ENCODE data around the gene PI16. TPM values are rescaled to one million over a fixed set of nuclear protein-coding genes. Genes with fewer than 3 reads are reported as not detected.

The PI16 gene
- total and polyA plus RNA-seq, 4 donors: 0.12 to 0.25 (median 0.24) TPM; not detected in 1

DNA sequence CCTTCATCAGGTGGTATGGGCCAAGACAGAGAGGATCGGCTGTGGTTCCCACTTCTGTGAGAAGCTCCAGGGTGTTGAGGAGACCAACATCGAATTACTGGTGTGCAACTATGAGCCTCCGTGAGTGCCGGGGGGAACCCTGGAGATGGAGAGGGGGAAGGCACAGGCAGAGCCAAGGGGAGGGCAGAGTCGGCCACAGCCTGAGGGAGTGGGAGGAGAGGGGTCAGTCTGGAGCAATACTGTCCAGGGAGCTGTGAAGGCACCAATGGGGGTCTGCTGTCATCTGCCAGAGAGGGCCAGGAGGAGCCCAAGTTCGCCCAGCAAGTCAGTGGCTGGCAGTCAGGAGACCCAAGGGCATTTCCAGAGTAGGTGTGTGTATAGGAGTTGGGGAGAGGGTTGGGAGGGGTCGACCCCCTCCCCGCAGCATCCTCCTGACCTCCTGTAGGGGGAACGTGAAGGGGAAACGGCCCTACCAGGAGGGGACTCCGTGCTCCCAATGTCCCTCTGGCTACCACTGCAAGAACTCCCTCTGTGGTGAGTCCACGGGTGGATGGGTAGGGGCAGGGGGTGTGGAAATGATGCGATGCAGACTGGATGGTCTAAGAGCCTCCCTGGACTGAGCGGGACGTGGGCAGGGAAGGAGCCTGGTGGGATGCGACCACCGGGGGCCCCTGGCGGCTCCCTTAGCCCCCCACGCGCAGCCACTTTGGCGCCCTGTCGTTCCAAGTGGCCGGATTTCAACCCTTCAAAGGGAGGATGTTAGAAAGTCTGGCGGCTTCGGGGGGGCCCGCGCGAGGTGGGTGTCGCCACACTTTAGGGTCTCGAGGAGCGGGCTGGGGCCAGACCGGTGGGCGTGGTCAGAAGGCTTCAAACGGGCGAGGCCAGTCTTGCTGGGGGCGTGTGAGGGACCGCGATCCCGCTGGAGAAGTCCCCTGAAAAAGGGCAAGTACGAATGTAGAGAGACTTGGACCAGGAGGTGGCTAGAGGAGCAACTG lies 7.2 kb downstream of the PI16 start:
- Histone ChIP-seq H3K27ac (ENCODE audit: low read depth in 1 of 2, low read length in 2 of 2) (no peak overlapping the region), H3K27me3 (ENCODE audit: control insufficient read depth in 4 of 4, insufficient read depth in 4 of 4, low read length in 3 of 4) (no peaks in the 10 kb centered on the region), H3K9me3 (ENCODE audit: control insufficient read depth in 4 of 4, low read length in 3 of 4) (no peaks in the 10 kb centered on the region), H3K36me3 (ENCODE audit: control insufficient read depth in 4 of 4, insufficient read depth in 3 of 4, low read depth in 1 of 4, low read length in 3 of 4) (no peaks in the 10 kb centered on the region), H3K4me3 (ENCODE audit: low read depth in 1 of 3, low read length in 3 of 3) (no peak overlapping the region), H3K9ac (ENCODE audit: low read depth in 1 of 2, low read length in 2 of 2) (no peak overlapping the region), H3K4me1 (ENCODE audit: control insufficient read depth in 4 of 4, insufficient read depth in 4 of 4, low read length in 3 of 4) (no peaks in the 10 kb centered on the region)
- 56% methylated on average over 40 of the region's 40 CpGs for WGBS
- no peak for DNase-seq (ENCODE audit: low spot score)
- TF ChIP-seq RAD21 (IDR thresholded peaks at IDR 0.05) (no peak), GABPA (IDR thresholded peaks at IDR 0.05 in 1 of 2, conservative IDR thresholded peaks at IDR 0.05 in 1 of 2) (no peak), EGR1 (IDR thresholded peaks at IDR 0.05; ENCODE audit: low read depth in 2 of 2) (no peak), JUND (IDR thresholded peaks at IDR 0.05) (no peak), TAF1 (conservative IDR thresholded peaks at IDR 0.05) (no peak), HNF4G (IDR thresholded peaks at IDR 0.05) (no peak), RXRA (IDR thresholded peaks at IDR 0.05) (no peak), NR2F2 (IDR thresholded peaks at IDR 0.05) (no peak), FOXA2 (IDR thresholded peaks at IDR 0.05) (no peak), SP1 (IDR thresholded peaks at IDR 0.05) (no peak), FOXA1 (IDR thresholded peaks at IDR 0.05) (no peak), YY1 (IDR thresholded peaks at IDR 0.05) (no peak), HNF4A (conservative IDR thresholded peaks at IDR 0.05) (no peak)
- TF ChIP-seq, protein P1, sequence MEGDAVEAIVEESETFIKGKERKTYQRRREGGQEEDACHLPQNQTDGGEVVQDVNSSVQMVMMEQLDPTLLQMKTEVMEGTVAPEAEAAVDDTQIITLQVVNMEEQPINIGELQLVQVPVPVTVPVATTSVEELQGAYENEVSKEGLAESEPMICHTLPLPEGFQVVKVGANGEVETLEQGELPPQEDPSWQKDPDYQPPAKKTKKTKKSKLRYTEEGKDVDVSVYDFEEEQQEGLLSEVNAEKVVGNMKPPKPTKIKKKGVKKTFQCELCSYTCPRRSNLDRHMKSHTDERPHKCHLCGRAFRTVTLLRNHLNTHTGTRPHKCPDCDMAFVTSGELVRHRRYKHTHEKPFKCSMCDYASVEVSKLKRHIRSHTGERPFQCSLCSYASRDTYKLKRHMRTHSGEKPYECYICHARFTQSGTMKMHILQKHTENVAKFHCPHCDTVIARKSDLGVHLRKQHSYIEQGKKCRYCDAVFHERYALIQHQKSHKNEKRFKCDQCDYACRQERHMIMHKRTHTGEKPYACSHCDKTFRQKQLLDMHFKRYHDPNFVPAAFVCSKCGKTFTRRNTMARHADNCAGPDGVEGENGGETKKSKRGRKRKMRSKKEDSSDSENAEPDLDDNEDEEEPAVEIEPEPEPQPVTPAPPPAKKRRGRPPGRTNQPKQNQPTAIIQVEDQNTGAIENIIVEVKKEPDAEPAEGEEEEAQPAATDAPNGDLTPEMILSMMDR (IDR thresholded peaks at IDR 0.05; ENCODE audit: low read depth, low read length, missing input control): no peak
- TF ChIP-seq, protein P2, sequence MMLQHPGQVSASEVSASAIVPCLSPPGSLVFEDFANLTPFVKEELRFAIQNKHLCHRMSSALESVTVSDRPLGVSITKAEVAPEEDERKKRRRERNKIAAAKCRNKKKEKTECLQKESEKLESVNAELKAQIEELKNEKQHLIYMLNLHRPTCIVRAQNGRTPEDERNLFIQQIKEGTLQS (IDR thresholded peaks at IDR 0.05): no peak
- TF ChIP-seq, protein P3, sequence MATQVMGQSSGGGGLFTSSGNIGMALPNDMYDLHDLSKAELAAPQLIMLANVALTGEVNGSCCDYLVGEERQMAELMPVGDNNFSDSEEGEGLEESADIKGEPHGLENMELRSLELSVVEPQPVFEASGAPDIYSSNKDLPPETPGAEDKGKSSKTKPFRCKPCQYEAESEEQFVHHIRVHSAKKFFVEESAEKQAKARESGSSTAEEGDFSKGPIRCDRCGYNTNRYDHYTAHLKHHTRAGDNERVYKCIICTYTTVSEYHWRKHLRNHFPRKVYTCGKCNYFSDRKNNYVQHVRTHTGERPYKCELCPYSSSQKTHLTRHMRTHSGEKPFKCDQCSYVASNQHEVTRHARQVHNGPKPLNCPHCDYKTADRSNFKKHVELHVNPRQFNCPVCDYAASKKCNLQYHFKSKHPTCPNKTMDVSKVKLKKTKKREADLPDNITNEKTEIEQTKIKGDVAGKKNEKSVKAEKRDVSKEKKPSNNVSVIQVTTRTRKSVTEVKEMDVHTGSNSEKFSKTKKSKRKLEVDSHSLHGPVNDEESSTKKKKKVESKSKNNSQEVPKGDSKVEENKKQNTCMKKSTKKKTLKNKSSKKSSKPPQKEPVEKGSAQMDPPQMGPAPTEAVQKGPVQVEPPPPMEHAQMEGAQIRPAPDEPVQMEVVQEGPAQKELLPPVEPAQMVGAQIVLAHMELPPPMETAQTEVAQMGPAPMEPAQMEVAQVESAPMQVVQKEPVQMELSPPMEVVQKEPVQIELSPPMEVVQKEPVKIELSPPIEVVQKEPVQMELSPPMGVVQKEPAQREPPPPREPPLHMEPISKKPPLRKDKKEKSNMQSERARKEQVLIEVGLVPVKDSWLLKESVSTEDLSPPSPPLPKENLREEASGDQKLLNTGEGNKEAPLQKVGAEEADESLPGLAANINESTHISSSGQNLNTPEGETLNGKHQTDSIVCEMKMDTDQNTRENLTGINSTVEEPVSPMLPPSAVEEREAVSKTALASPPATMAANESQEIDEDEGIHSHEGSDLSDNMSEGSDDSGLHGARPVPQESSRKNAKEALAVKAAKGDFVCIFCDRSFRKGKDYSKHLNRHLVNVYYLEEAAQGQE (IDR thresholded peaks at IDR 0.05): no peak
- TF ChIP-seq, protein P4, sequence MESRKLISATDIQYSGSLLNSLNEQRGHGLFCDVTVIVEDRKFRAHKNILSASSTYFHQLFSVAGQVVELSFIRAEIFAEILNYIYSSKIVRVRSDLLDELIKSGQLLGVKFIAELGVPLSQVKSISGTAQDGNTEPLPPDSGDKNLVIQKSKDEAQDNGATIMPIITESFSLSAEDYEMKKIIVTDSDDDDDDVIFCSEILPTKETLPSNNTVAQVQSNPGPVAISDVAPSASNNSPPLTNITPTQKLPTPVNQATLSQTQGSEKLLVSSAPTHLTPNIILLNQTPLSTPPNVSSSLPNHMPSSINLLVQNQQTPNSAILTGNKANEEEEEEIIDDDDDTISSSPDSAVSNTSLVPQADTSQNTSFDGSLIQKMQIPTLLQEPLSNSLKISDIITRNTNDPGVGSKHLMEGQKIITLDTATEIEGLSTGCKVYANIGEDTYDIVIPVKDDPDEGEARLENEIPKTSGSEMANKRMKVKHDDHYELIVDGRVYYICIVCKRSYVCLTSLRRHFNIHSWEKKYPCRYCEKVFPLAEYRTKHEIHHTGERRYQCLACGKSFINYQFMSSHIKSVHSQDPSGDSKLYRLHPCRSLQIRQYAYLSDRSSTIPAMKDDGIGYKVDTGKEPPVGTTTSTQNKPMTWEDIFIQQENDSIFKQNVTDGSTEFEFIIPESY (IDR thresholded peaks at IDR 0.05): no peak
- TF ChIP-seq, protein P5, sequence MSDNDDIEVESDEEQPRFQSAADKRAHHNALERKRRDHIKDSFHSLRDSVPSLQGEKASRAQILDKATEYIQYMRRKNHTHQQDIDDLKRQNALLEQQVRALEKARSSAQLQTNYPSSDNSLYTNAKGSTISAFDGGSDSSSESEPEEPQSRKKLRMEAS (IDR thresholded peaks at IDR 0.05): no peak
